Stomach (tissue), 9 donors: Measurements from ENCODE around the gene CLSTN1. TPM values are rescaled to one million over a fixed set of nuclear protein-coding genes. Genes with fewer than 3 reads are reported as not detected.

Experiments
- DNase-seq, 2 donors: peaks; one replicate each; pipeline versions ENCODE4 v3.0.0 to v3.0.0-alpha.2; 2013 to 2019
- H3K27ac ChIP-seq, 5 donors: fragments of 200-600 bp in 4 of 5; sonication (generic) in 4 of 5; one replicate each; pipeline ENCODE4 v1.5.1; 2013 to 2019; ENCODE audit warnings: mild to moderate bottlenecking in 1 of 5, moderate library complexity in 1 of 5
- H3K27me3 ChIP-seq, 3 donors: fragments of 200-600 bp; sonication (generic); one replicate each; pipeline ENCODE4 v1.5.1; 2017 to 2019; ENCODE audit warnings: mixed run types in 1 of 3
- H3K36me3 ChIP-seq, 4 donors: fragments of 200-600 bp; sonication (generic); 1 replicate in 3 of 4; 2 replicates in 1 of 4; pipeline ENCODE4 v1.5.1; 2016 to 2019
- H3K4me1 ChIP-seq, 4 donors: fragments of 200-600 bp; sonication (generic); one replicate each; pipeline ENCODE4 v1.5.1; 2016 to 2019
- H3K4me3 ChIP-seq, 4 donors: fragments of 200-600 bp; sonication (generic) in 3 of 4; one replicate each; pipeline ENCODE4 v1.5.1; 2016 to 2019; ENCODE audit warnings: mild to moderate bottlenecking in 1 of 4
- H3K9me3 ChIP-seq, 4 donors: fragments of 200-600 bp; sonication (generic); one replicate each; pipeline ENCODE4 v1.5.1; 2016 to 2019
- CTCF ChIP-seq, 7 experiments: fragments of 450-650 bp in 4 of 7; fragments of 200-600 bp in 3 of 7; sonication (generic) in 3 of 7; IDR thresholded peaks; one replicate each; pipeline ENCODE4 v1.5.1; 2016 to 2019; ENCODE audit warnings: antibody characterized with exemption in 7 of 7, control low read depth in 2 of 7, mild to moderate bottlenecking in 1 of 7
- EP300 ChIP-seq: sonication (generic); formaldehyde crosslinking; IDR thresholded peaks from one replicate; pipeline ENCODE4 v1.6.1; 2017; ENCODE audit warnings: antibody characterized with exemption
- POLR2A ChIP-seq, 4 donors: fragments of 450-650 bp; IDR thresholded peaks; one replicate each; pipeline ENCODE4 v1.6.1; 2016; ENCODE audit warnings: antibody characterized with exemption in 4 of 4, control low read depth in 2 of 4, mild to moderate bottlenecking in 1 of 4, moderate library complexity in 1 of 4
- POLR2AphosphoS5 ChIP-seq, 3 donors: sonication (generic); formaldehyde crosslinking; IDR thresholded peaks; one replicate each; pipeline ENCODE4 v1.6.1; 2016; ENCODE audit warnings: antibody characterized with exemption in 3 of 3
- WGBS, 5 donors: extraction: QIAGEN DNeasy Blood & Tissue Kit in 3 of 5; methylation state at CpG; one replicate each; pipeline versions ENCODE4 v1.1.5 to v1.1.7; 2013 to 2018; 5-methylcytosine and 5-hydroxymethylcytosine counted together
- intact Hi-C: fragments of 100-400 bp; cut with DNase I; formaldehyde crosslinking; loops from one replicate; pipeline ENCODE4 v1.15.1; 2023; ENCODE audit warnings: low total_unique reads
- polyA plus RNA-seq, 3 donors: library from polyadenylated mRNA; stranded (reverse); fragments of 200-250 nt; gene quantifications; one replicate each; pipeline ENCODE4 v1.2.3, GENCODE V29; 2013
- total RNA-seq, 5 donors: library from RNA; depleted of rRNA; stranded (reverse); fragments of >200 nt; gene quantifications; one replicate each; pipeline versions ENCODE4 v1.1.0 to v1.2.3, GENCODE V29; 2014 to 2016
- donor health status: healthy with polysubstance abuse.
- donor health status: Bipolar disorder and iron deficiency.
- donor health status: healthy.

CLSTN1 gene
- total and polyA plus RNA-seq, 8 donors = 10.5 to 156 (median 30.9) TPM

GRCh38 chr1:9724706-9725476 is 98.9 kb downstream of the CLSTN1 start:
- Histone ChIP-seq H3K27me3 (no peaks in the 10 kb centered on the region), H3K4me3 (no peak overlapping the region), H3K9me3 (peaks cover 0 to 14% (median 7%) of the 10 kb centered on the region in 4 donors), H3K27ac (no peak overlapping the region), H3K4me1 (peaks cover 0 to 12% (median 0%) of the 10 kb centered on the region in 4 donors), H3K36me3 (peaks cover 40 to 93% (median 88%) of the 10 kb centered on the region in 4 donors)
- intact Hi-C loops = no loop called here
- peak; percentile 65 to 70 for DNase-seq
- TF ChIP-seq CTCF (IDR thresholded peaks at IDR 0.05) = peak in 5 of 7 experiments; percentile 53 to 77 (median 72)
- no peak for TF ChIP-seq POLR2A (IDR thresholded peaks at IDR 0.05)
- 68 to 84% (median 72%) methylated on average over 17 to 24 of the region's 24 CpGs for WGBS, 5 donors

- Histone ChIP-seq H3K36me3 (peaks cover 33 to 89% (median 83%) of the 10 kb centered on the region in 4 donors), H3K27me3 (no peaks in the 10 kb centered on the region), H3K27ac (no peak overlapping the region), H3K9me3 (peaks cover 0 to 14% (median 7%) of the 10 kb centered on the region in 4 donors), H3K4me1 (peaks cover 0 to 22% (median 2%) of the 10 kb centered on the region in 4 donors), H3K4me3 (no peak overlapping the region)
- TF ChIP-seq EP300 (no peak), POLR2AphosphoS5 (IDR thresholded peaks at IDR 0.05) (no peak), CTCF (IDR thresholded peaks at IDR 0.05) (no peak), POLR2A (IDR thresholded peaks at IDR 0.05) (no peak)
- WGBS, 5 donors = 95 to 100% (median 97%) methylated on average over 6 of the region's 6 CpGs
- intact Hi-C loops = no loop called here
- no peak for DNase-seq
These were observed 99.8 kb downstream of the CLSTN1 start for GRCh38 chr1:9723926-9724325.

DNA sequence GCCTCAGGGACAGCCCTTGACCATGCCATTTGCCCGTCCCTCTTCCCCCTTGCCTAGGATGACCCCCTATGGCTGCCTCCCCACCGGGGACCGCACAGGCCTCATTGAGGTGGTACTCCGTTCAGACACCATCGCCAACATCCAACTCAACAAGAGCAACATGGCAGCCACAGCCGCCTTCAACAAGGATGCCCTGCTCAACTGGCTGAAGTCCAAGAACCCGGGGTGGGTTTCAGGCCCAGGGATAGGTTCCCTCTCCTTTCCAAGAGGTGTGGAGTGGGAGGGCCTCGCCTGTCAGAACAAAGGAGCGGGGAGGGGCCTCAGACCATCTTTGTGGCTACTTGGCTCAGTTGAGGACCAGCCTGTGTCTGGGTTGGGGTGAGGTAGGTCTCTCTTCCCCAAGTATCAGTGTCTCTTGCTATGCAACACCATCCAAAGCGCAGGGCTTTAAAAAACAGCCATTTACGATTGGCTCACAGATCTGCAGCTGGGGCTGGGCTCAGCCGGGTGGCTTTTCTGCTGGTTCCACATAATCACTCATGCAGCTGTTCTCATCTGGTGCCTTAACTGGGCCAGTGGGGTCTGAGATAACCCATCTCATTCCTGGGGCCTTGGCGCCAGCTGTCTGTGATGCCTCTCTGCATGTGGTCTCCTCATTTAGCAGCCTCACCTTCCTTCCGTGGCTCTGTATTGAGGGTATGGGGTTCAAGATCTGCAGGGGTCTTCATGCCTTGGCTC is 100.5 kb downstream of the CLSTN1 start:
- TF ChIP-seq CTCF (IDR thresholded peaks at IDR 0.05) = no peak
- Histone ChIP-seq H3K27ac (no peak overlapping the region), H3K36me3 (peaks cover 28 to 85% (median 80%) of the 10 kb centered on the region in 4 donors), H3K27me3 (no peaks in the 10 kb centered on the region), H3K4me1 (peaks cover 0 to 29% (median 3%) of the 10 kb centered on the region in 4 donors), H3K4me3 (no peak overlapping the region), H3K9me3 (peaks cover 0 to 14% (median 7%) of the 10 kb centered on the region in 4 donors)
- DNase-seq = no peak
- intact Hi-C loops = no loop called here
- WGBS, 5 donors = 94 to 98% (median 97%) methylated on average over 8 to 14 of the region's 14 CpGs

DNA sequence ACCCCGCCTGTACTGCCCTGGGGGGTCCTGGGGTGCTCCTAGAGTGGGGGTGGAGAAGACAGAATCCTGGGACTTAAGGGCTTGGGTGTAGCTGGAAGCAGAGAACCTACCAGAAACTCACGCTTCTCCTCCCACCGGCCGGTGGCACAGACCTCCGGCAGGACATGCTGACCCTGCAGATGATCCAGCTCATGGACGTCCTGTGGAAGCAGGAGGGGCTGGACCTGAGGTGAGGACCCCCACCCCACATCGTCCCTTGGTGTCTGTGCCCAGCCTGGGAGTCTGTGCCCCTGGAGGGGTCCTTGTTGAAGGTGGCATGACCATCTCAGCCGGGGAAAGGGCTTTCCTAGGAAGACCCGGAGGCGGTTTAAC is 101.4 kb downstream of the CLSTN1 start:
- DNase-seq = no peak
- no peak for TF ChIP-seq CTCF (IDR thresholded peaks at IDR 0.05)
- no peak for TF ChIP-seq POLR2A (IDR thresholded peaks at IDR 0.05)
- no peak for TF ChIP-seq EP300
- no peak for TF ChIP-seq POLR2AphosphoS5 (IDR thresholded peaks at IDR 0.05)
- Histone ChIP-seq H3K27me3 (no peaks in the 10 kb centered on the region), H3K4me3 (no peak overlapping the region), H3K4me1 (peaks cover 0 to 37% (median 3%) of the 10 kb centered on the region in 4 donors), H3K36me3 (peaks cover 25 to 76% (median 71%) of the 10 kb centered on the region in 4 donors), H3K9me3 (peaks cover 0 to 14% (median 7%) of the 10 kb centered on the region in 4 donors), H3K27ac (no peak overlapping the region)
- intact Hi-C loops = no loop called here
- 90 to 96% (median 94%) methylated on average over 8 to 10 of the region's 10 CpGs for WGBS, 5 donors
